ENCODE results near the gene ARHGEF40.
"Not testable (repeated sequence)": the region's sequence is repeated elsewhere in the genome, so short reads cannot be mapped to it uniquely, and the experiment has no call there.

Gene ARHGEF40

DNA sequence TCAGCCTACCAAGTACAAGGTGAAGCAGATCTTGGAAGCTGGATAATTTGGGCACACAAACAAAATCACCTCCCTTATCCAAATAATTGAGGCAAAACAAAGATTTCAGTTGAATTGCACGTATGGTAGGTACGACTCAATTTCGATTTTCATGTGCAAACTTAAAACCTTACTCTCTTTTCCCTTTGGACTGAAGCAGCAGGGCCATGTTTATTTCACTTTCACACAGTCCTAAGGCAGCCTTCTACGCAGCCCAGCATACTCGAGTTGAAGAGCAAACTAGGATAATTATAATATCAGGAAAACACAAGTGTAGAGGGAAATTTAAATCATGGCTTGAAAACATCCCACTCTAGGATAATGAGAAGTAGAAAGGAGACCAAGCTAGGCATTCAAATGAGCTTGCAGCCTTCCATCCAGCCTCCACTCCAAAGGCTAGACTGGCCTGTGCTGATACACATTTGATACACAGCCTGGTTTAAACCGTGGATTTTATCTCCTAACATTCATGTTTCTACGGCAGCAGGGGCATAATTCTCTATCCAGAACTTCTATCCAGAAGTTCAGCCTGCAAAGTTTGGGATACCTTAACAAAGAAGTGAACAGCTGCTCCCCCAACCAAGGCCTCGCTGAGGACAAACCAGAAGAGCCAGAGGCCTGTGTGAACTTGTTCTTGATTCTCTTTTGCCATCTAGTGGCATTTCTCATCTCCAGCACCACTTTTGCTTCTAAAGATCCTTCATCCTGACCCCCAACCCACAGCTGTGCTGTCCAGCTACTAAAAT is 30.3 kb upstream of the ARHGEF40 start:
- DNase-seq (ENCODE audit: low read depth in 2 of 2): no peak

DNA sequence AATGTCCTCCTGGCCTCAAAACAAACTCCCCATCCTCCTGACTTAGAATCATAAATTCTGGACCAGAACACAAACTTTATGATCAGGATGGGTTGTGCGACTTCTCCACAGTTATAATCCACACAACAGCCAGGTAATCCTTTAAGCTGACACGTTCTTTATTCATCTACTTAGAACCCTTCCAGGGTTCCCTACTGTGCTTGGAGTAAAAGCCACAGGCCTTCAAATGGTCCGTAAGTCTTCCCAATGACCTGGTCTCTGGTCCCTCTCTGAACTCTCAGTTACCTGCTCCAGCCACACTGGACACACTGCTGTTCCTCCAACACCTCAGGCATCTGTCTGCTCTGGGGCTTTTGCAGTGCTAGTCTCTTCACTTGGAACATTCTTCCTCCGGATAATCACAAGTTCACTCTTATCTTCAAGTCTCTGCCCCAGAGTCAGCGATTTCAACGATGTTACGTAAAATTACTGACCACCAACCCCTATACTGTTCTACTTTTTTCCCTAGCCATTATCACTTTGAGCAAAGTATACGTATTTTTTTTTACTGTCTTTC is 29.7 kb upstream of the ARHGEF40 start:
- DNase-seq (ENCODE audit: low read depth in 2 of 2): no peak

DNA sequence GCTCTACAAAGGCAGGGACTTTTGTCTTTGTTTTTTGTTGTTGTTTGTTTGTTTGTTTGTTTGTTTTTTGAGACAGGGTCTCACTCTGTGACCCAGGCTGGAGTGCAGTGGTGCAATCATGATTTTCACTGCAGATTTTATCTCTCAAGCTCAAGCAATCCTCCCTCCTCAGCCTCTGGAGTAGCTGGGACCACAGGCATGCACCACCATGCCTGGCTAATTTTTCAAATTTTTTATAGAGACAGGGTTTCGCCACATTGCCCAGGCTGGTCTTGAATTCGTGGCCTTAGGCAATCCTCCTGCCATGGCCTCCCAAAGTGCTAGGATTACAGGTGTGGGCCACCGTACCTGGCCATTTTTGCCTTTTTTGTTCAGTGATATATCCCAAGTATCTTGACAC is 29.2 kb upstream of the ARHGEF40 start:
- not testable (repeated sequence) for DNase-seq (ENCODE audit: low read depth in 2 of 2)

DNA sequence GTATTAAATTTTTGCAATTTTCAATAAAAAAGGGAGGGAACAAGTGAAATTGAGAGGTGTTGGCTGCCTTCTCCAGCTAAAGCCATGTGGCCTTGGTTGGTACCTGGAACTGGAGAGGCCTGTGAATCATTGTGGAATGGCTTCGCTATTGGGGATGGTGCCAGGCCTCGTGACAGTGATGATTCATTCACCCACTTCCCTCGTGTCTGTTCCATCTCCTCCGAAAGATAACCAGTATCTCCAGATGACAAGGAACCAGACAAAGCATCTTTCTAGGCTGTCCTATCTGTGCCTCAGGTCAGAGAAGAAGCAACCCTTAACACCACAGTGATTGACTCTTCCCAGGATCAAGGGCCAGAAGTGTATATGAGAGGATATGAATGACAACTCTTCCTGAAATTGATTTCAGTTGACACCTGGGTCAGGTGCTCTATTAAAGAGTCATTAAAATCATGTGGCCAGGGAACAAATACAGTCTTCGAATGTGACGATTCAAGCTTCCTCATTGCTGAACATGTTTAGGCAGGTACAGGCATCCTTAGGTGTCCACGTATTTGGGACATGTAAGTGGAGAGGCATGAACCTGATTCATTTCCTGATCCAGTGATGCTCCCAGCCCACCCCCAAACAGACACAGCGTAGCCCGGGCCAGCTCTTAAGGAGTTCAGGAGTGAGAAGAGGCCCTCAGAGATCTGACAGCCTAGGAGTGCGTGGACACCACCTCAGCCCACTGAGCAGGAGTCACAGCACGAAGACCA is 28.2 kb upstream of the ARHGEF40 start, which contains the start of gene RNASE7:
RNASE7 (plus strand) TSS at position 687 of the 758 bp plus-strand sequence. CDS start 631 bp downstream, outside the sequence.
- DNase-seq (ENCODE audit: low read depth in 2 of 2): no peak

DNA sequence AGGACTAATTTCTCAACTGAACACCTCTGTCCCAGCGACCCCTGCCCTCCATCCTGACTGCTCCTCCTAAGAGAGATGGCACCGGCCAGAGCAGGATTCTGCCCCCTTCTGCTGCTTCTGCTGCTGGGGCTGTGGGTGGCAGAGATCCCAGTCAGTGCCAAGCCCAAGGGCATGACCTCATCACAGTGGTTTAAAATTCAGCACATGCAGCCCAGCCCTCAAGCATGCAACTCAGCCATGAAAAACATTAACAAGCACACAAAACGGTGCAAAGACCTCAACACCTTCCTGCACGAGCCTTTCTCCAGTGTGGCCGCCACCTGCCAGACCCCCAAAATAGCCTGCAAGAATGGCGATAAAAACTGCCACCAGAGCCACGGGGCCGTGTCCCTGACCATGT is 27.2 kb upstream of the ARHGEF40 start:
- no peak for DNase-seq (ENCODE audit: low read depth in 2 of 2)

DNA sequence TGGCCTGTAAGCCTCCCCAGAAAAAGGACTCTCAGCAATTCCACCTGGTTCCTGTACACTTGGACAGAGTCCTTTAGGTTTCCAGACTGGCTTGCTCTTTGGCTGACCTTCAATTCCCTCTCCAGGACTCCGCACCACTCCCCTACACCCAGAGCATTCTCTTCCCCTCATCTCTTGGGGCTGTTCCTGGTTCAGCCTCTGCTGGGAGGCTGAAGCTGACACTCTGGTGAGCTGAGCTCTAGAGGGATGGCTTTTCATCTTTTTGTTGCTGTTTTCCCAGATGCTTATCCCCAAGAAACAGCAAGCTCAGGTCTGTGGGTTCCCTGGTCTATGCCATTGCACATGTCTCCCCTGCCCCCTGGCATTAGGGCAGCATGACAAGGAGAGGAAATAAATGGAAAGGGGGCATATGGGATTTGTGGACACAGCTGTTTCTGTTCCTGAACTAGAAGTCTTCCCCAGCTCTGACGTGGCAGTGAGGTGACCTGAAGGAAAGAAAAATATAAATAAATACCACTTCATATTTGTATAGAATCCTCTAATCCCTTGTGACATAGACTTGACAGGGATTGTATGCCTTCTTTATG is 26.6 kb upstream of the ARHGEF40 start:
- DNase-seq (ENCODE audit: low read depth in 2 of 2): no peak

DNA sequence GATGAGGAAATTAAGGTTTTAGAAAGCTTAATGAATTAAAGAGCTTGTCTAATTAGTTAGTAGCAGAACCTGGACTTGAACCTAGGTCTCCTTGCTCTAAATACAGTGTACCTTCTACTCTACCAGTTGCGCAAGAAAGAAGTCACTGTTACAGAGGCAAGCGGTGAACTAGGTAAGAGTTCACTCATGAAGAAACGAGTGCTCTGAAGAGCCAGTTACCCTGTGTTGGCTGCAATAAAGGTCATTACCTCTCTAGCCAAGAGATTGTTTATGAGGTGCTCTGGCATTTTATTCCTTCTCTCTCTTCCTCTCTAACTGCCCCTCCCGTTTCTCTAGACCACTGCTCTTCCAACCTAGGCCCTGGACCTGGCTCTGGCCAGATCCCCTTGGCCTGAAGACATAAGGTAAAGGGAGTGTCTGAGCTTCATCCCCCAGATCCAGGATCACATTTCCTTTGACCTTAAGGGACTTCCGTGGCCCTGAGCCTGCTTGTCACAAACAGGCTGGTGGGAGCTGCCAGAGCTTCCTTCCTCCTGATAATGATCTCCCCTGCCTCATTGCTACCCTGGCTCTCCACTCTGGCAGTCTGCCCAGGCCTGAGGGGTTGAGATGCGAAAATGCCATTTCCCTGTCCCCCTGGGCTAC is 26.0 kb upstream of the ARHGEF40 start:
- no peak for DNase-seq (ENCODE audit: low read depth in 2 of 2)

DNA sequence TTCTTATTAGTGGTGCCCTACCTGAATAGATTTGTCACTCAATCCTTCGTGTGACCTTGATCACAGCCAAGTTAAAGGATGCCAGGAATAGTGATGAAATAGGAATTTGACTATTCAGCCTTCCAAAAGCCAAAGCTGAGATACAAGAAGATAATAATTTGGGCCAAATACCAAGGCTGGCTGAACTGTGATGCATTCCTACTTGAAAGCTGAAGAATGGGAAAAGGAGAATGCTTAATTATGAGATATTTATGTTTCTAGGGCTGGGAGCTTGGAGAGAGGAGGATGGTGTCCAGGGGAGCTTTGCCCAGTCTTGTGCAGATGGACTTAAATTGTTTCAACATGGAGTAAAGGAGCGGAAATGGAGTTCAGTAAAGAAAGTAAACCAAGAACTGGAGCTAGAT is 22.7 kb upstream of the ARHGEF40 start:
- no peak for DNase-seq (ENCODE audit: low read depth in 2 of 2)

DNA sequence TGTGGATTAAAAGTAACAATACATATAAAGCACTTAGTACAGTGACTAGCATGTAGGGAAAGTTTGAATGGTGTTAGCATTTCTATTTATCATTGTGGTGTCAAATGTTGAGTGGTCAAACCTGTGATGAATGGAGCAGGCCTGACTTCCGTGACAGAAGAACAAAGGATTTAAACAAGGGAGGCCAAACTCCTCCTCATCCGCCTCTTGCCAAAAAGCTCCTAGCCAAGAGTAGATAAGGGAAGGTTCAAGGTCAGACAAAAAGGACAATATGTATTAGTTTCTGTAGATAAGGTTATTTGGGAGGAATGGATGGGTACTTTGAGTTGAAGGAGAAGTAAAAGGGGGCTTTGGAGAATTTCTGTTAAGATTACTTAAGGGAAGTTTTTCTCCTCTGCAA is 21.5 kb upstream of the ARHGEF40 start:
- no peak for DNase-seq (ENCODE audit: low read depth in 2 of 2)

DNA sequence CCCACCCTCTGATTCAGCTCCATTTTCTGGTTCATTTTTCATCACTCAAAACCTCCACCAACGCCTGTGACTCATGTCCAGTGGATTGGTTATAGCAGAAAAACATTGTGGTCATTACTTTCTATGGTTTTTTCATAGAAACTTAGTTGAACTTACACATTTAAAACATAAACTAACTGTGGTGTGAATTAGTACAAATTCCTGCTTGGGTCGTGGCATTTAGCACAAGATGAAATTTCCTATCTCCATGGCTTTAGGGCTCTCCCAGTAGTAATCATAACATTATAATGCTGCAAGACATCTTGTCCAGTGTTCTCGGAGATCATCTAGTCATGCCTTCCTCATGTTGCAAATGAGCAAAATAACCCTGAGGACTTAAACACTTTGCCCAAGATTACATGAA is 20.8 kb upstream of the ARHGEF40 start:
- DNase-seq (ENCODE audit: low read depth in 2 of 2): no peak

DNA sequence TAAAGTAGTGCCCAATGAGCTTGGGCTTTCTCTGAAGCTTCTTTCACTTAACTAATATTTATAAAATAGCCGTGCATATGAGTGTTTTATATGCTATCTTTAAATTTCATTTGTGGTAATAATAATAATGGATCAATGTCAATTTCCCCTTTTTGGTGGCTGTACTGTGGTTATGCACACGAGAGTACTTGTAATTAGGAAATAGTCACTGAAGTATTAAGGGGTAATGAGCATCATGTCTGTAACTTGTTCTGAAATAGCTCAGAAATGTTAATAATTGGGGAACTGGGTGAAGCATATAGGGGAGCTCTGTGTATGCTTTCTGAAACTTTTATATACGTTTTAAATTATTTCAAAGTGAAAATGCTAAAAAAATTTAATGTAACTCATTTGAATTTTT is 19.5 kb upstream of the ARHGEF40 start:
- no peak for DNase-seq (ENCODE audit: low read depth in 2 of 2)

DNA sequence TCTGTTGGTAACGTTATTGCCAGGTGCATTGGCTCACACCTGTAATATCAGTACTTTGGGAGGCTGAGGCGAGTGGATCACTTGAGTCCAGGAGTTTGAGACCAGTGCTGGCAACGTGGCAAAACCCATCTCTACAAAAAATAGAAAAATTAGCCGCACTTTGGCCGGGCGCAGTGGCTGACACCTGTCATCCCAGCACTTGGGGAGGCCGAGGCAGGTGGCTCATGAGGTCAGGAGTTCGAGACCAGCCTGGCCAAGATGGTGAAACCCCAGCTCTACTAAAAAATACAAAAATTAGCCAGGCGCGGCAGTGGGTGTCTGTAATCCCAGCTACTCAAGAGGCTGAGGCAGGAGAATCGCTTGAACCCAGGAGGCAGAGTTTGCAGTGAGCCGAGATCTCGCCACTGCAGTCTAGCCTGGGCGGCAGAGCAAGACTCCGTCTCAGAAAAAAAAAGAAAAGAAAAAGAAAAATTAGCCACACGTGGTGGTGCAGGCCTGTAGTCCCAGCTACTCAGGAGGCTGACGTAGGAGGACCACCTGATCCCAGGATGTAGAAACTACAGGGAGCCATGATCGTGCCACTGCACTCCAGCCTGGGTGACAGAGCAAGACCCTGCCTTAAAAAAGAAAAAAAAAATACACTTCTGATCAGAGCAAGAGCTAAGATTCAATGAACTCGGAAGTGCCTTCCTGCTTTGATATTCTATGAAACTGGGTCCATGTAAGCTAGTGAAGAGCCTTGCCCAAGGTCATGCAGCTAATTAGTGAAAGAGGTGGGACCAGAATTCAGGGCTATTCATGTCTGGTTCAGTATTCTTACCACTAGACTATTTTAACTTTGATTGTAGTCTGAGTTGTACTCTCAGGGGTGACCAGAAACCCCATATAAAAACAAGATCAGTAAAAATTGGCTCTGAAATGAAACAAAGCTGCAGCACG is 16.7 kb upstream of the ARHGEF40 start:
- DNase-seq (ENCODE audit: low read depth in 2 of 2): no peak

DNA sequence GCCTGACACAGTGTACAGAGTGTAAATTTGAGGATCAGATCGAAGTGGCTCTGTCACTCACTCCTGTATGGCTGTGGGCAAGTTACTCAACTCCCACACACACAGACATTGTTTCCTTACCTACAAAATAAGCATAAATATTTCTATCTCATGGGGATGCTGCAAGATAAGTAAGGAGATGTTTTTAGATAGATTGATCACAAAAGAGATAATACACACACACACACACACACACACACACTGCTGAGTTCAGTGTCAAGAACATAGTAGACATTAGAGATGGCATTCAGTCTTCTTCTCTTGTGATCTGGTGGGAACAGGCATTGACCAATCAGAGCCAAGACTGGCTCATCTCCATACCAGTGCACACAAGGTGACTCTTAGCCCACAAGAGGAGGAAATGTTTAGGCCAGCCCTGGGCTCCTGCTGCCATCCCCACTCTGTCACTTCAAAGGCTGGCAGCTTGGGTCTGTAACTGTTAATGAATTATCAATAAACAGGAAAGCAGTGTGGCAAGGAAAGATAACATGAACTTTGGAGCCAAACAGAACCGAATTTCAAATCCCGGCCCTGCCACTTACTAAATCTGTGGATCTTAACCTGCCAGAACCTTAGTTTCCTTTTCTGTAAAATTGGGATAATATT is 15.9 kb upstream of the ARHGEF40 start:
- DNase-seq (ENCODE audit: low read depth in 2 of 2): no peak

DNA sequence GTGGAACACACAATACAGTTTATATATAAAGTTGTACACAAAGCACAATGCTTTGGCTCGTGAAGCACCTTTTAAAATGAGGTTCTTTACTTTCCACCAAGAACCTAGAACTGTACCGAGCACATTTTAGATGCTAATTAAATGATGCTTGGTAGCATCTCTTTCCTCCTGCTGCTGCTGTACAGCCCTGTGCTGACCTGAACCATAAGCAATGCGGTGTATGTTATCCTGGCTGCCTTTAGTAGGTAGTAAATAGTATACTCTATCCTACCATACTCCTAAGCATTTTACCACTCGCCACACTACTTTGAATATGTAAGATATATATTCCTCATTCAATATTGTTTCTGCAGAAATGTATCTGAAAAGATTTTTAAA is 15.3 kb upstream of the ARHGEF40 start:
- no peak for DNase-seq (ENCODE audit: low read depth in 2 of 2)

DNA sequence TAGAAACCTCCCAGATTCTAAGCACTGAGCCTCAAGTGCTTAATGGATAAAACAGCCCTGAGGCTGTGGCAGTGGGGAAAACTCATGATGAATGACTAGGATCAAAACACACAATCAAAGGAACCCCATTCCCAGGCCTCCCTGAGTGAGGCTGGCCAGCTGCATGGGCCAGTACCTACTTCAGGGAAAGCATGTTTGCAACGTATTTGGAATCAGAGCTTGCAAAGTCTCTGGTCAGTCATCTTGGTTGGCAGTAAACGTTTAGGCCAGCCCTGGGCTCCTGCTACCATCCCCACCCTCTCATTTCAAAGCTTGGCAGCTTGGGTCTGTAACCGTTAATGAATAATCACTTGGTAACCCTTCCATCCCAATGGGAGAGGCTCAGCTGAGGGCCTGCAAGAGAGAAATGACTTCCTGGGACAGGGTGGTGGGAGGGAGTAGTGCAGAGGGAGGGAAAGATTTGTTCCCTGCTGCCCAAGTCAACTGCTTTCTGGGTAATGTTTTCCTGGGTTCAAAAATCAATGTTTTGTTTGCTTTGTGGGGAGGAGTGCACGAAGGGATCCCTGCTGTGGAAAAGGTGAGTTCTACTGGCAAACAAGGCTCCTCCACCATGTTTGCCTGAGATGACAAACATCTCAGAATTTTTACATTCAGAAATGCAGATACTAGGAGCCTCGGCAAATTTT is 14.5 kb upstream of the ARHGEF40 start:
- DNase-seq (ENCODE audit: low read depth in 2 of 2): no peak

DNA sequence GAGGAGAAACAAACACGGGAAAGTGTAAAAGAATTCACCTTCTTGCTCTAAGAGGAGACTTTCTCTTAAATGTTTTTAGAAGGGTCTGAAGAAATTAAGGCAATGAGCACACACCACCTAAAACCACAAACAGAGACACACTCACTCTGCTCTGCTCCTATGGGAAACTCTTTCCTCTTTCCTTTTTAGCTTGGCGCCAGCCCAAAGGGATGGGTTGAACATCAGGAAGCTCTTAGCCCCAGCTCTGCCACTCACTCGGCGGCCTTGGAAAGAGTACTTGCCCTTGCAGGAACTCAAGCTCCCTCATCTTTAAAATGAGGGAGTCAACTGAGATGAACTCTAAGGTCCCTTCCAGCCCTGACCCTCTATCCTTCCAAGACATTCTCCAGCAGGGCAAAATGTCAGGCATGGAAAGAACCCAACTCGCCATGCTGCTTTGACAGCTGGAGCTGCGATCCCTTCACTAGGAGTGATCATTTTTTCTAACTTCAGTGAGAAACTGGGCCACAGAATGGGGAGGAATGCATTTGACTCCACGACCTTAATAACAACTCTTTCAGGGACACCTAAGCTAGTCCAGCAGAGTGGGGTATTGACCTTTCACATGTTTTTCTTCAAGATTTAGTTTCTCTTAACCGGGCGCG is 13.5 kb upstream of the ARHGEF40 start:
- DNase-seq (ENCODE audit: low read depth in 2 of 2): no peak

DNA sequence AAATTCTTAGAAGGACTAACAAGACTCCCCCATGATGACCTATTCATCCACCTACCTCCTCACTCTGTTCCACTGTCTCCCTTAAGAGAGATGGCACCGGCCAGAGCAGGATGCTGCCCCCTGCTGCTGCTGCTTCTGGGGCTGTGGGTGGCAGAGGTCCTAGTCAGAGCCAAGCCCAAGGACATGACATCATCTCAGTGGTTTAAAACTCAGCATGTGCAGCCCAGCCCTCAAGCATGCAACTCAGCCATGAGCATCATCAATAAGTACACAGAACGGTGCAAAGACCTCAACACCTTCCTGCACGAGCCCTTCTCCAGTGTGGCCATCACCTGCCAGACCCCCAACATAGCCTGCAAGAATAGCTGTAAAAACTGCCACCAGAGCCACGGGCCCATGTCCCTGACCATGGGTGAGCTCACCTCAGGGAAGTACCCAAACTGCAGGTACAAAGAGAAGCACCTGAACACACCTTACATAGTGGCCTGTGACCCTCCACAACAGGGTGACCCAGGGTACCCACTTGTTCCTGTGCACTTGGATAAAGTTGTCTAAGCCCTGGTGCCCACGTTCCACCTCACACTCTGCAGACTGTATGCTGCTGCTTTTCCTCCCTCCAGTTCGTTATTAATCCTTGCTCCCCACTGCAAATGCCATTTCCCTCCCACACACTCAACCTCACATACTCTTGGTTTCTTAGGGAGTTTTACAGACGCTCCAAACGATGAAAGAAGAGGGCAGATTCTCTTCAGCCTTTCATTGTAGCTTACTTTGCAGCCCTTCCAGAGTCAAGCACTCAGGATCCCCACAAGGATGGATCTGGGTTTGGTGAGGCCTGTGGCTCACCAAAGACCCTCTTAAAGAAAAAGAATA is 12.1 kb upstream of the ARHGEF40 start, which contains the start of gene RNASE8:
RNASE8 (plus strand) TSS at position 20 of the 873 bp plus-strand sequence; CDS start at position 91, 71 bp downstream.
- no peak for DNase-seq (ENCODE audit: low read depth in 2 of 2)

DNA sequence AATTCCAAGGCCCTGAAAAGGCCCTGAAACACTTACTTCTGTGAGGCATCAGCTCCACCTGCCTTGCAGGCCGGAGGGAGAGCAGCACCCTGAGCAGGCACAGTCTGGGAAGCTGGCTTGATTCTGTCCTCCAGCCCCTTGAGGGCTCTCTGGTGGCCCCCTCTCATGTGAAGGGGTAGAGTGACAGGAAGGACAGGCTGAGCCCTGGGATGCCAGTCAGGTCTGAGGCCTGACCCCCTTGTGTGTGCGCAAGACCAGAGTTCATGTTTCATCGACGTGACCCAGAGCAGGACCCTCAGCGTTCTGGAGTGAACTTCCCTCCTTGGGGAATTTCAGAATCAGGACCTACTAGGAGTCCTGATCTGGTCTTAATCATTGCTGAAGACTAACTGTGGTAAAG is 11.2 kb upstream of the ARHGEF40 start:
- DNase-seq (ENCODE audit: low read depth in 2 of 2): no peak
